CD4-positive, alpha-beta T cell treated with Interleukin-15 for 1 hour (primary cell): Measurements from ENCODE around the gene SLC23A2.
"Not testable (repeated sequence)": the region's sequence is repeated elsewhere in the genome, so short reads cannot be mapped to it uniquely, and the experiment has no call there.

Experiments
- DNase-seq: peaks from one replicate; pipeline ENCODE4 v3.0.0-alpha.2; 2020

Gene SLC23A2

GRCh38 chr20:5001174-5002076 is at the start of gene SLC23A2:
SLC23A2 (minus strand) TSS chr20:5001510; CDS start chr20:4932562, 68,948 bp downstream.
- DNase-seq: peak; percentile 59

- DNase-seq: no peak
Observed at GRCh38 chr20:5046656-5047339, 45.5 kb upstream of the SLC23A2 start.

GRCh38 chr20:5045906-5046305 is 44.6 kb upstream of the SLC23A2 start:
- no peak for DNase-seq

- no peak for DNase-seq
Observed at GRCh38 chr20:5044075-5044620, 42.8 kb upstream of the SLC23A2 start.

GRCh38 chr20:5041433-5041832 is 40.1 kb upstream of the SLC23A2 start:
- no peak for DNase-seq

GRCh38 chr20:5040345-5040744 is 39.0 kb upstream of the SLC23A2 start:
- DNase-seq: no peak

GRCh38 chr20:5039889-5040288 is 38.6 kb upstream of the SLC23A2 start:
- no peak for DNase-seq

- DNase-seq: peak; percentile 46
Observed at GRCh38 chr20:5039255-5039657, 37.9 kb upstream of the SLC23A2 start.

GRCh38 chr20:5036828-5037227 is 35.5 kb upstream of the SLC23A2 start:
- no peak for DNase-seq

GRCh38 chr20:5035518-5035917 is 34.2 kb upstream of the SLC23A2 start:
- not testable (repeated sequence) for DNase-seq

- DNase-seq: no peak
Observed at GRCh38 chr20:5033566-5033965, 32.3 kb upstream of the SLC23A2 start.

GRCh38 chr20:5031701-5032100 is 30.4 kb upstream of the SLC23A2 start:
- not testable (repeated sequence) for DNase-seq

- DNase-seq: no peak
Observed at GRCh38 chr20:5031206-5031557, 29.9 kb upstream of the SLC23A2 start.

- no peak for DNase-seq
Observed at GRCh38 chr20:5030348-5031205, 29.3 kb upstream of the SLC23A2 start.

- not testable (repeated sequence) for DNase-seq
Observed at GRCh38 chr20:5028258-5029059, 27.1 kb upstream of the SLC23A2 start.

GRCh38 chr20:5024982-5025381 is 23.7 kb upstream of the SLC23A2 start:
- no peak for DNase-seq

- DNase-seq: no peak
Observed at GRCh38 chr20:5024103-5024502, 22.8 kb upstream of the SLC23A2 start.

- not testable (repeated sequence) for DNase-seq
Observed at GRCh38 chr20:5023171-5023570, 21.9 kb upstream of the SLC23A2 start.

GRCh38 chr20:5020760-5021159 is 19.4 kb upstream of the SLC23A2 start:
- DNase-seq: no peak

GRCh38 chr20:5013682-5014447 is 12.6 kb upstream of the SLC23A2 start:
- DNase-seq: no peak

GRCh38 chr20:5008759-5009158 is 7.4 kb upstream of the SLC23A2 start:
- DNase-seq: peak; percentile 25
